HG03139 (cell line): Measurements from ENCODE around the gene CPAMD8.

ENCODE experiments used
- ATAC-seq: cut with Tn5 transposase; IDR thresholded peaks from one replicate; pipeline ENCODE4 v1.9.1; 2021; ENCODE audit not compliant: unreplicated experiment

Gene CPAMD8

DNA sequence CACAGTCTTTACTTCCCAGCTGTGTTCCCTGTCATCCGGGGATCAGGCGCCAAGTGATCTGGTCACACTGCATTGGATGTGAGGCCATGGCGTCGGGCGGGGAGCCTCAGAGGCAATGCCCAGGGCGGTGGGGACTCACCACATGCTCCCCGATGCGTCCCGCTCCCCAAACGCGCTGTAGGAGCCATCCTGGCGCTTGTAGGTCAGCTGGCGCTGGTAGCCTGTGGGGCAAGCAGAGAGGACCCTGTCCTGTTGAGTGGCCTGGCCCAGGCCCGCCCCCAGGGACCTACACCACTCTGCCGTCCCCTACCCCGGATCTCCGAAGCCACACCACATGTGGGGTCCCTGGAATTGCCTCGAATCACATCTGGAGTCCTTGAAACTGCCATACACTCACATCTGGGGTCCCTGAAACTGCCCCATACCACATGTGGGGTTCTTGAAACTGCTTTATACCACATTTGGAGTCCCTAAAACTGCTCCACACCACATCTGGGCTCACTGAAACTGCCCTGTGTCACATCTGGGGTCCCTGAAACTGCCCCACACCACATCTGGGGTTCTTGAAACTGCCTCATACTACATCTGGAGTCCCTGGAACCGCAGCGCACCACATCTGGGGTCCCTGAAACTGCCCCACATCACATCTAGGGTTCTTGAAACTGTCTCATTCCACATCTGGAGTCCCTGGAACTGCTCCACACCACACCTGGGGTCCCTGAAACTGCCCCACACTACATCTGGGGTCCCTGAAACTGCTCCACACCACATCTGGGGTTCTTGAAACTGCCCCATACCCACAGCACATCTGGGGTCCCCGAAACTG is 104.6 kb downstream of the CPAMD8 start:
- no peak for ATAC-seq

DNA sequence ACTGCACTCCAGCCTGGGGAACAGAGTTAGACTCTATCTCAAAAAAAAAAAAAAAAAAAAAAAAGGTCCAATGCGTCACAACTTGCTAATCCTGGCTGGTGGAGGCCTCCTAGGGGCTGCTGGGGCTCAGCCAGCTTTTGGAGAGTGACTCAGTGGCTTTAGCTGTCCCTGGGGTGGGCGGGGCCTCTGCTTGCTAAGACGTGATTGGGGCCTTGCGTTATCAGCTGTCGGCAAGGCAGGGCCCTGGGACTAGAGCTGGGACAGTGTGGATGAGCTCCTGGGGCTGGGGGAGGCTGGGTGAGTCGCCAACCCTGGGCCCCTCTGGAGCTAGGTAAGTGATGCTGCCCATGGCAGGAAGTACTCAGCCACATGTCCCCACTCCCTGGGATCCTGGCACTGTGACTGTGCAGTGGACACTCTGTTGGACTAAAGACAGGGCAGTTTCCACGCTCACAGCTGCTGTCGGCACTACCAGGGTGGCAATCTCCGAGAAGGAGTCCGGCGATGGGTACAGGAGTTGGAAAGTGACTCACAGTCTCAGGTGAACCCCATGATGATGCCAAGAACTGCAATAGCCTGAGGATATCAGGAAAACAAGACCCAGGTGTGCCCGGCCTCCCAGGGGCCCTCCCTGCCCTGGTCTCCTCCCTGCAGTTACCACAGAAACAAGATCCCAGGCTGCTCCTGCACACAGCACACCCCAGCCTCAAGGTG is 105.6 kb downstream of the CPAMD8 start:
- ATAC-seq: no peak

DNA sequence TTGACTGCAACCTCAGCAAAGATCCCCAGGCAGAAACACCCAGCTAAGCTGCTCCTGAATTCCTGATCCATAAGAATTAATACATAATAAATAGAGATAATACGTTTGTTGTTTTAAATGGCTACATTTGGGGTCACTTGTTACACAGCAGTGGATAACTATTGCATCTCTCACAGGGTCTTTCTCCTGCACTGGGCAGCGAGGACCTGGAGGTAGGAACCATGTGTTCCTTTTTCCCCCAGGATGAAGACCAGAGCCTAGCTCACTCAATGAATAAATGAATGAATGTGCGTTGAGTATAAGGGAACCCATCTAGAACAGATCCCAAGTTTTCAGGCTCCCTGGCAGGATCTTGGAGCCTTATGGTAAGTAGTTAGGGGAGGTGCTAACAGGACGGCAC is 107.1 kb downstream of the CPAMD8 start:
- no peak for ATAC-seq

DNA sequence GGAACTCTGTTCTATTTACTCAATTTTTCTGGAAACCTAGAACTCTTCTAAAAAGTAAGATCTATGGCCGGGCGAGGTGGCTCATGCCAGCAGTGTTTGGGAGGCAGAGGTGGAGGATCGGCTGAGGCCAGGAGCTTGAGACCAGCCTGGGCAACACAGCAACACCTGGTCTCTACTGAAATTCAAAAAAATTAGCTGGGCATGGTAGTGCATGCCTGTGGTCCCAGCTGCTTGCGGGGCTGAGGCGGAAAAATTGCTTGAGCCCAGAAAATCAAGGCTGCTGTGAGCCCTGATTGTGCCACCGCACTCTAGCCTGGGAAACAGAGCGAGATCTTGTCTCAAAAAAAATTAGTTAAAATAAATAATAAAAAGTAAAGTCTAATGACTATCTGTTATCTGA is 109.2 kb downstream of the CPAMD8 start:
- ATAC-seq: no peak

- ATAC-seq: no peak
These were observed 110.9 kb downstream of the CPAMD8 start for GRCh38 chr19:16915734-16916133.

GRCh38 chr19:16915135-16915534 is 111.5 kb downstream of the CPAMD8 start:
- no peak for ATAC-seq

DNA sequence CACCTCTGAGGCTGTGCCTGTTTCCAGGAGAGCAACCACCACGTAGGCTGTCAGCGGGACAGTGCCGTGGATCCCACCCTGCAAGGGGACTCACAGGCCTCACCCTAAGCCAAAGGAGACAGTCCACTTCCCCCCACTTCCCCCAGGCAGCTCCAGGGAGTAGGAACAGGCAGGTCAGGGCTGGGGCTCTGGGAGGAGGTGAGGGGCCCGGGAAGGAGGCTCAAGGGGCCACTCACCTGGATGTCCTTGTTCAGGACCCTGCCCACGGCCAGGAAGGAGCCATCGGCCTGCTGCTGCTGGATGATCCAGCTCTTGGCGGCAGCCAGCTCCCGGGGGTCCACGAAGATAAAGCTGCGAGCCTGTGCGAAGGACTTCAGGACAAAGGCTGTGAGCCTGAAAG is 112.2 kb downstream of the CPAMD8 start:
- ATAC-seq: no peak

DNA sequence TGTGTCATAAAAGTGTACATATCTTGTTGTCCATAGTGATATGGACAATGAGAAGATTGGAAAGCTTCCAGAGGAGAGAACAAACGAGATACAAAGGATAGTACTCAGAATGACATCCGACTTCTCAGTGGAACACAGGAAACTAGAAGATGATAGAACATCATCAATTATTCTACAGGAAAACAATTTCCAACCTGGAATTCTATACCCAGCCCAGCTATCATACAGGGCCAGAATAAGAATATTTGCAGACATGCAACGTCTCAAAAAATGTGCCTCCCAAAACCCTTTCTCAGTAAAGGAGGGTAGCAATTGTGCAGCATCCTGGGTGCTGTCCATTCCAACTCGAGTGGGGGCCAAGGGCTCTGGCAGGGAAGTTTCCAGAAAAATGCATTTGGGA is 113.8 kb downstream of the CPAMD8 start:
- no peak for ATAC-seq

DNA sequence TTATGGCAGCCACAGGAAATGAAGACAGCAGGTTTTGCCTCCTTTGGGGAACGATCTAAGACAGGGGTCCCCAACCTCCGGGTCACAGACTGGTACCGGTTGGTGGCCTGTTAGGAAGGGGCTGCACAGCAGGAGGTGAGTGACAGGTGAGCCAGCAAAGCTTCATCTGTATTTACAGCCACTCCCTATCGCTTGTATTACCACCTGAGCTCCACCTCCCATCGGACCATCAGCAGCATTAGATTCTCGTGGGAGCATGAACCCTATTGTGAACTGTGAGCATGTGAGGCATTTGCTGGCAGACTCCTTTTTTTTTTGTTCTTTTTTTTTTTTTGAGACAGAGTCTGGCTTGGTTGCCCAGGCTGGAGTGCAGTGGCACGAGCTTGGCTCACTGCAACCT is 115.6 kb downstream of the CPAMD8 start:
- no peak for ATAC-seq

GRCh38 chr19:16908759-16909158 is 117.9 kb downstream of the CPAMD8 start:
- no peak for ATAC-seq

GRCh38 chr19:16904599-16904998 is 122.0 kb downstream of the CPAMD8 start:
- ATAC-seq: no peak

DNA sequence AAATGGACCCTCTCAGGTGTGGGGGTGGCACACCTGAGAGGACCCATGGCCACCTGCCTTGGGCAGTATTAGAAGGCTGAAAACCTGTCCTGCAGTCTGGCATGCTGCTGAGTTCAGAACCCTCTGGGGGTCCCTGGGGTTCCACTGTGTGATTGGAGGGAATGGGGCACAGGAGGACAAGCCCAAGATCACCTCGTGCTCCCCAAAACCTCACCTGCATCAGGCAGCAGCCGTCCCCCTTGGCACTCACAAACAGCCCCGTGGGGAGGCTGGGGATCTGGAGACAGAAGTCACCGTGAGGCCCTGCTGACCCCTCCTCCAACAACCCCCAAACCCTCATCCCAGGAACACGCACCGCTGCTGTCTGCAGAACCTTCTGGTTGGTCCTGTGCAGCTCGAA is 123.3 kb downstream of the CPAMD8 start:
- ATAC-seq: no peak

DNA sequence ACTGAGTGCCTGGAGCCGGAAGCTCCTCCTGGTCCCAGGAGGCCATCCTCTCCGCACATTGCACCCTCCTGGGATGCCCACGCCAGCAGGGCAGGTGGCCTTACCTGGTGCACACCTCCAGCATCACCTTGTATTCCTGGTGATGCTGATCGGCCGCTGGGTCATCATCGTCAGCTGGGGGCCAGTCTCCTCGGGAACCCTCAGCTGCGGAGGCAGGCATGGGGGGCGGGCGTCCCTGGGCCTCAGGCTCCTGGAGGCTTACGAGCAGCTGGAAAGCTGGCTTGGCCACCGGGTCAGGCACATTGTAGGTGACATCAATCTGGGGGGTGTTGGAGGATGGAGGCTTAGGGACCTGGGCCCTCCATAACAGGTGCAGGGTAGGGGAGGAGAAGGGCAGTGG is 124.1 kb downstream of the CPAMD8 start:
- no peak for ATAC-seq

DNA sequence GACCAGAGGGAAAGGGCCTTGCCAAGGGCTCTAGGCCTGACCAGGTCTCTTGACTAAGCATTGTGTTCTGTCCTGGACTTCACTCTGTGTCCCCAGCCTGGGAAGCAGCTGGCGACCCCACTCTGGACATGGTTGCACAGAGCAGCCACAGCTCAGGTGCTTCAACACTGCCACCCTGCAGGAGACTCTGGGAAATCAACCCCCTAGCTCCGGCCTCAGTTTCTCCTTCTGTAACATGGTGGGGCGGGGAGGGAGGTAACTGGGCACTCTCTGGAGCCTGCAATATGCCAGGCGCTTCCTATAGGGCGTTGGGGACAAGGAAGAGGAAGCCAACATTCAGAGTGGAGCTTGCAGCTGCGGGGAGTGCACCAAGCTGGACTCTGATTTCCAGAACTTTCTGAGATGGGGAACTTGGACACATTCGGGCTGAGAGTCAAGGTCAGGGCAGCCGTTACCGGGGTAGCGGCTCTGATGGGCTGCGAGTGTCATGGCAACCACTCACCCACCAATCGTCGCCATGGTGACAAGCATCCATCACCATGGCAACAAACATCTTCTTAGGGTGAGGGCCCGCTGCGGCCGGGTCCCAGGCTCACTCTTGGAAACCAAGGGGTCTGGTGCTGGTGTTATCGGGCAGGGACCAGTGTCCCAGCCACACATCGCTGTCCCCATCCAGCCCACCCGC is 125.0 kb downstream of the CPAMD8 start:
- no peak for ATAC-seq

- ATAC-seq: no peak
These were observed 127.0 kb downstream of the CPAMD8 start for GRCh38 chr19:16899566-16900075.

- ATAC-seq: no peak
These were observed 128.1 kb downstream of the CPAMD8 start for GRCh38 chr19:16898361-16899015.

GRCh38 chr19:16897856-16898161 is 128.8 kb downstream of the CPAMD8 start:
- peak; percentile 7 for ATAC-seq

- ATAC-seq: peak; percentile 37
These were observed 129.4 kb downstream of the CPAMD8 start for GRCh38 chr19:16897029-16897855.

- peak; percentile 15 for ATAC-seq
These were observed 130.2 kb downstream of the CPAMD8 start for GRCh38 chr19:16896146-16897028.
